PFSK-1 (cell line): Measurements from ENCODE around the gene DHRSX.

Experiments used
- FOXP2 ChIP-seq: optimal IDR thresholded peaks from 2 replicates; pipeline ENCODE3; 2011; ENCODE audit warnings: borderline replicate concordance, control low read depth, inconsistent platforms; ENCODE audit not compliant: insufficient read depth; ENCODE audit errors: extremely low read length, extremely low read depth
- POLR2AphosphoS5 ChIP-seq: IDR thresholded peaks from 2 replicates; pipeline ENCODE4 v1.6.1; 2012; ENCODE audit warnings: low read depth, mild to moderate bottlenecking, control low read depth, low read length, moderate library complexity
- REST ChIP-seq, 2 experiments: IDR thresholded peaks; 2 replicates each; pipeline versions ENCODE4 v1.6.1 to v1.8.0; 2011 to 2012; ENCODE audit warnings: low read depth in 2 of 2, low read length in 2 of 2, control low read depth in 1 of 2, inconsistent platforms in 1 of 2, mild to moderate bottlenecking in 1 of 2, moderate library complexity in 1 of 2; ENCODE audit not compliant: insufficient read depth in 1 of 2
- SIN3A ChIP-seq: IDR thresholded peaks from 2 replicates; pipeline ENCODE4 v1.6.1; 2012; ENCODE audit warnings: mild to moderate bottlenecking, low read length, moderate library complexity, borderline replicate concordance; ENCODE audit not compliant: insufficient read depth
- TAF1 ChIP-seq: IDR thresholded peaks from 2 replicates; pipeline ENCODE4 v1.6.1; 2012; ENCODE audit warnings: low read length, control low read depth, borderline replicate concordance; ENCODE audit not compliant: insufficient read depth

- TF ChIP-seq POLR2AphosphoS5 (no peak), TAF1 (no peak), REST (IDR thresholded peaks at IDR 0.05; ENCODE audit: insufficient read depth in 1 of 2, low read depth in 2 of 2, low read length in 2 of 2) (no peak), SIN3A (no peak), FOXP2 (no peak)
These were observed 21.2 kb upstream of the DHRSX start for GRCh38 chrX:2521927-2522386.
